ENCODE measurements around the gene IGF1R. TPM values are rescaled to one million over a fixed set of nuclear protein-coding genes. Genes with fewer than 3 reads are reported as not detected.

IGF1R gene
- total and polyA plus RNA-seq, 4 donors, result 5.9 to 154 (median 27.6) TPM

DNA sequence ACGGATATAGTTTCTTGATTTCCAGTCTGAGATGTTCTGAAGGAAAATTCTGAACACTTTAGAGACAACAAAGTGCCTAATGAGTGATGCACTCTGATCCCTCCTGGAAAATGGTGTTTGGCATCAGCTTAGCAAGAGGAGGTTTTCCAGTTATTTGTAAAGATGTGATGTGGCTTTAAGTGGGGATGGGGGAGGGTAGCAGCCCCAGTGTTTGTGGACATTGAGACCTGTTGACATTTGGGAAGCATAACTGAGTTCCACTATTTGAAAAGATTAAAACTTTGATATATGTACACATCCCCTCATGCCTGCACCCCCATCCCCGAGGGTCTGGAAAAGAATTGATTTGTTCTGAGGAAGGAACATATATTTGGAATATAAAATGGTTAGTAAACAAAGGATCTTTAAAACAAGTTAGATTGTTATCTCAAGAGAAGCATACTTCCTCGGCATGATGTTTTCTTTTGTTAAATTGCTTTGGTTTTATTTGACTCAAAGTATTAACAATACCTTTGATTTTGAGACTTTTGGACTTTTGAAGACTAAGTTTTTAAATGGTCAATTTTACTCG, 6.5 kb downstream of the IGF1R start:
- peaks cover 3 to 16% (median 12%) of the 10 kb centered on the region in 5 donors for H3K4me1 ChIP-seq (ENCODE audit: control insufficient read depth in 5 of 5, insufficient read depth in 5 of 5, low read length in 5 of 5)
- peaks cover 0 to 2% (median 0%) of the 10 kb centered on the region in 4 donors for H3K9me3 ChIP-seq (ENCODE audit: control insufficient read depth in 4 of 4, insufficient read depth in 3 of 4, low read length in 3 of 4)
- no peak overlapping the region for H3K4me3 ChIP-seq
- H3K36me3 ChIP-seq (ENCODE audit: control insufficient read depth in 4 of 4, insufficient read depth in 4 of 4, low read length in 4 of 4), result peaks cover 0 to 2% (median 0%) of the 10 kb centered on the region in 4 donors
- H3K27ac ChIP-seq (ENCODE audit: low read depth in 1 of 2, low read length in 1 of 2), result no peak overlapping the region
- ATAC-seq (ENCODE audit: insufficient read depth, low FRiP score), result no peak
- no peak for TF ChIP-seq CTCF (IDR thresholded peaks at IDR 0.05; ENCODE audit: control extremely low read depth, extremely low read depth)
- no peaks in the 10 kb centered on the region for H3K27me3 ChIP-seq (ENCODE audit: control insufficient read depth in 3 of 3, insufficient read depth in 3 of 3, low read length in 2 of 3)
- no peak overlapping the region for H3K9ac ChIP-seq (ENCODE audit: insufficient read depth in 1 of 2, low read length in 2 of 2)
- DNase-seq, result no peak
- 61 to 68% methylated on average over 4 of the region's 4 CpGs for WGBS, 2 donors

DNA sequence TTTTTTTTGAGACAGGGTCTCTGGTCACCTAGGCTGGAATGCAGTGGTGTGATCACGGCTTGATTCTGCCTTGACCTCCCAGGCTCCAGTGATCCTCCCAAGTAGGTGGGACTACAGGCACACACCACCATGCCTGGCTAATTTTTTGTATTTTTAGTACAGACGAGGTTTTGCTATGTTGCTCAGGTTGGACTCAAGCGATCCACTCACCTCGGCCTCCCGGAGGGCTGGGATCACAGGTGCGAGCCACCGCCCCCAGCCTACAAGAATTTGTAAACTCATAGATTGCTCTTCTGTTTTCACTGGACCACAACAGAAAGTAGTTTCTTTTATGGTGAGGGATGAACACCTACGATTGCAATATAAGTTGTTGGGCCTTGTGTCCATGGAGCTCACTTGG, 7.4 kb downstream of the IGF1R start:
- H3K36me3 ChIP-seq (ENCODE audit: control insufficient read depth in 4 of 4, insufficient read depth in 4 of 4, low read length in 4 of 4), result peaks cover 0 to under 1% (median 0%) of the 10 kb centered on the region in 4 donors
- no peak for ATAC-seq (ENCODE audit: insufficient read depth, low FRiP score)
- H3K9ac ChIP-seq (ENCODE audit: insufficient read depth in 1 of 2, low read length in 2 of 2), result no peak overlapping the region
- no peaks in the 10 kb centered on the region for H3K27me3 ChIP-seq (ENCODE audit: control insufficient read depth in 3 of 3, insufficient read depth in 3 of 3, low read length in 2 of 3)
- no peak for TF ChIP-seq CTCF (IDR thresholded peaks at IDR 0.05; ENCODE audit: control extremely low read depth, extremely low read depth)
- no peaks in the 10 kb centered on the region for H3K9me3 ChIP-seq (ENCODE audit: control insufficient read depth in 4 of 4, insufficient read depth in 3 of 4, low read length in 3 of 4)
- no peak overlapping the region for H3K27ac ChIP-seq (ENCODE audit: low read depth in 1 of 2, low read length in 1 of 2)
- no peak overlapping the region for H3K4me3 ChIP-seq
- H3K4me1 ChIP-seq (ENCODE audit: control insufficient read depth in 5 of 5, insufficient read depth in 5 of 5, low read length in 5 of 5), result peaks cover 3 to 16% (median 12%) of the 10 kb centered on the region in 5 donors
- DNase-seq, result no peak
- 86 to 92% methylated on average over 8 of the region's 8 CpGs for WGBS, 2 donors

- WGBS, 2 donors, result 71 to 86% methylated on average over 4 of the region's 4 CpGs
- no peaks in the 10 kb centered on the region for H3K9me3 ChIP-seq (ENCODE audit: control insufficient read depth in 4 of 4, insufficient read depth in 3 of 4, low read length in 3 of 4)
- H3K9ac ChIP-seq (ENCODE audit: insufficient read depth in 1 of 2, low read length in 2 of 2), result no peak overlapping the region
- H3K36me3 ChIP-seq (ENCODE audit: control insufficient read depth in 4 of 4, insufficient read depth in 4 of 4, low read length in 4 of 4), result peaks cover 0 to 4% (median 0%) of the 10 kb centered on the region in 4 donors
- H3K4me3 ChIP-seq, result no peak overlapping the region
- no peak for ATAC-seq (ENCODE audit: insufficient read depth, low FRiP score)
- no peak overlapping the region for H3K27ac ChIP-seq (ENCODE audit: low read depth in 1 of 2, low read length in 1 of 2)
- no peak for TF ChIP-seq CTCF (IDR thresholded peaks at IDR 0.05; ENCODE audit: control extremely low read depth, extremely low read depth)
- DNase-seq, result no peak
- H3K4me1 ChIP-seq (ENCODE audit: control insufficient read depth in 5 of 5, insufficient read depth in 5 of 5, low read length in 5 of 5), result peaks cover 3 to 16% (median 13%) of the 10 kb centered on the region in 5 donors
- H3K27me3 ChIP-seq (ENCODE audit: control insufficient read depth in 3 of 3, insufficient read depth in 3 of 3, low read length in 2 of 3), result no peaks in the 10 kb centered on the region
Measured at GRCh38 chr15:98657721-98658120, 9.4 kb downstream of the IGF1R start.

All from lung (tissue), 12 donors.